ENCODE results near the gene ZBTB20. TPM values are rescaled to one million over a fixed set of nuclear protein-coding genes. Genes with fewer than 3 reads are reported as not detected.

ZBTB20 gene
- total and polyA plus RNA-seq, 5 donors from 2014 or later = 10.1 to 58.2 (median 13.2) TPM

DNA sequence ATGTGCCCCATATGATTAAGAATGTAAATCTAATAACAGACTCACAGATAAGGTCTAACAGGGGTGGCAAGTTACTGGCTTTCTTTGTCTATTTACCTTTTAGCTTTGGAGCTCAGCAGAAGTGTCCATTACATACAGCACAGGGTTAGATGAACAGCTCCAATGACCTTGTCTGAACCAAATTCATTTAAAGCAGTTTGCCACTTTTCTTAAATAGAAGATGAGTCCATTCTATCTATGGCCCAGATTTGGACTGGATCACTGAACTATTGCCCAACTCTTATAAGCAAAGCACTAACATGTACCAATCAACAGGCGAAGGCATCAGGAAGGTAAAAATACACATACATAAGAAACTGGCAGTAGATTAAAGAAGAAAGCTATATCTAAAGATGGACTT lies 638.9 kb downstream of the ZBTB20 start:
- Histone ChIP-seq H3K36me3 (ENCODE audit: control insufficient read depth, insufficient read depth, low read length) (no peaks in the 10 kb centered on the region), H3K4me1 (ENCODE audit: control insufficient read depth, insufficient read depth, low read length, poor library complexity, severe bottlenecking) (no peaks in the 10 kb centered on the region), H3K27me3 (ENCODE audit: control insufficient read depth, insufficient read depth, low read length) (no peaks in the 10 kb centered on the region), H3K9me3 (ENCODE audit: control insufficient read depth in 2 of 2, low read length in 2 of 2) (no peaks in the 10 kb centered on the region), H3K4me3 (ENCODE audit: low read depth, low read length) (no peak overlapping the region), H3K27ac (ENCODE audit: insufficient read depth, low read length, poor library complexity, severe bottlenecking) (no peak overlapping the region)
- H3K4me1 Mint-ChIP-seq = peaks cover 0 to 9% (median 3%) of the 10 kb centered on the region in 4 donors
- no peak for DNase-seq
- H3K27ac Mint-ChIP-seq = no peak overlapping the region
- H3K4me3 Mint-ChIP-seq = no peak overlapping the region
- H3K27me3 Mint-ChIP-seq = peaks cover 9% of the 10 kb centered on the region
- ATAC-seq (ENCODE audit: low read depth in 2 of 2) = no peak
- H3K36me3 Mint-ChIP-seq = no peaks in the 10 kb centered on the region
- no peaks in the 10 kb centered on the region for H3K9me3 Mint-ChIP-seq

- Mint-ChIP-seq H3K4me3 (no peak overlapping the region), H3K4me1 (peaks cover 0 to 14% (median 12%) of the 10 kb centered on the region in 4 donors), H3K9me3 (no peaks in the 10 kb centered on the region), H3K27me3 (peaks cover 9% of the 10 kb centered on the region), H3K36me3 (no peaks in the 10 kb centered on the region), H3K27ac (no peak overlapping the region)
- H3K4me3 ChIP-seq (ENCODE audit: low read depth, low read length) = no peak overlapping the region
- H3K4me1 ChIP-seq (ENCODE audit: control insufficient read depth, insufficient read depth, low read length, poor library complexity, severe bottlenecking) = no peaks in the 10 kb centered on the region
- H3K36me3 ChIP-seq (ENCODE audit: control insufficient read depth, insufficient read depth, low read length) = no peaks in the 10 kb centered on the region
- ATAC-seq (ENCODE audit: low read depth in 2 of 2) (no peak), DNase-seq (no peak)
- H3K27ac ChIP-seq (ENCODE audit: insufficient read depth, low read length, poor library complexity, severe bottlenecking) = no peak overlapping the region
- no peaks in the 10 kb centered on the region for H3K9me3 ChIP-seq (ENCODE audit: control insufficient read depth in 2 of 2, low read length in 2 of 2)
- no peaks in the 10 kb centered on the region for H3K27me3 ChIP-seq (ENCODE audit: control insufficient read depth, insufficient read depth, low read length)
Measured at GRCh38 chr3:114506591-114507300, 640.3 kb downstream of the ZBTB20 start.

- Mint-ChIP-seq H3K36me3 (no peaks in the 10 kb centered on the region), H3K27me3 (peaks cover 13% of the 10 kb centered on the region), H3K27ac (no peak overlapping the region), H3K4me1 (peaks cover 4 to 19% (median 14%) of the 10 kb centered on the region in 4 donors), H3K9me3 (peaks cover 0 to under 1% (median 0%) of the 10 kb centered on the region in 7 donors), H3K4me3 (no peak overlapping the region)
- Histone ChIP-seq H3K27ac (ENCODE audit: insufficient read depth, low read length, poor library complexity, severe bottlenecking) (no peak overlapping the region), H3K36me3 (ENCODE audit: control insufficient read depth, insufficient read depth, low read length) (no peaks in the 10 kb centered on the region), H3K9me3 (ENCODE audit: control insufficient read depth in 2 of 2, low read length in 2 of 2) (no peaks in the 10 kb centered on the region), H3K27me3 (ENCODE audit: control insufficient read depth, insufficient read depth, low read length) (no peaks in the 10 kb centered on the region), H3K4me1 (ENCODE audit: control insufficient read depth, insufficient read depth, low read length, poor library complexity, severe bottlenecking) (peaks cover 6% of the 10 kb centered on the region), H3K4me3 (ENCODE audit: low read depth, low read length) (no peak overlapping the region)
- ATAC-seq (ENCODE audit: low read depth in 2 of 2) (no peak), DNase-seq (no peak)
Measured at GRCh38 chr3:114504941-114505628, 642.0 kb downstream of the ZBTB20 start.

- no peak overlapping the region for H3K4me3 ChIP-seq (ENCODE audit: low read depth, low read length)
- Mint-ChIP-seq H3K27me3 (peaks cover 13% of the 10 kb centered on the region), H3K27ac (no peak overlapping the region), H3K4me3 (no peak overlapping the region), H3K4me1 (peaks cover 11 to 28% (median 20%) of the 10 kb centered on the region in 4 donors), H3K9me3 (peaks cover 0 to 2% (median 0%) of the 10 kb centered on the region in 7 donors), H3K36me3 (peaks cover 3% of the 10 kb centered on the region)
- ATAC-seq (ENCODE audit: low read depth in 2 of 2) (no peak), DNase-seq (no peak)
- H3K27me3 ChIP-seq (ENCODE audit: control insufficient read depth, insufficient read depth, low read length) = no peaks in the 10 kb centered on the region
- no peaks in the 10 kb centered on the region for H3K36me3 ChIP-seq (ENCODE audit: control insufficient read depth, insufficient read depth, low read length)
- H3K4me1 ChIP-seq (ENCODE audit: control insufficient read depth, insufficient read depth, low read length, poor library complexity, severe bottlenecking) = peaks cover 10% of the 10 kb centered on the region
- no peaks in the 10 kb centered on the region for H3K9me3 ChIP-seq (ENCODE audit: control insufficient read depth in 2 of 2, low read length in 2 of 2)
- H3K27ac ChIP-seq (ENCODE audit: insufficient read depth, low read length, poor library complexity, severe bottlenecking) = no peak overlapping the region
Measured at GRCh38 chr3:114502204-114502603, 644.9 kb downstream of the ZBTB20 start.

DNA sequence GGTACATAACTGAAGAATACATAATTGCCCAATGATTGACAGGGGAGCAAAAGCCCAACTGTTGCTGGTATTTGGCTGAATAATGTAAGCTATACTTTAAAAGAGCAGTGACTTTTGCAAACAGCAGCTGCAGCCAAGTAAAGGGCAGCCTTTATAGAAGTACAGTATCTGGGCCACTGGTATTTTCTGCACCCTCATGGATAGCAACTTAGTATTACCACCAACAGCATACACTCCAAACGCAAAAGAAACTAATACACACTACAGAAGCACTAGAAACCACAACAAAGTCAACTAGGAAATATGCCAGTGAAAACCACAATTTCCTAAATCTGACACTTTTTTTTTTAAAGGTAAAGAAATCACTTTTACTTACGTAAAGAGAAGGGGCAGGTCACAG lies 647.1 kb downstream of the ZBTB20 start:
- Histone ChIP-seq H3K4me3 (ENCODE audit: low read depth, low read length) (peak overlapping the region; percentile 49), H3K27me3 (ENCODE audit: control insufficient read depth, insufficient read depth, low read length) (no peaks in the 10 kb centered on the region), H3K9me3 (ENCODE audit: control insufficient read depth in 2 of 2, low read length in 2 of 2) (no peaks in the 10 kb centered on the region), H3K4me1 (ENCODE audit: control insufficient read depth, insufficient read depth, low read length, poor library complexity, severe bottlenecking) (peaks cover 10% of the 10 kb centered on the region), H3K36me3 (ENCODE audit: control insufficient read depth, insufficient read depth, low read length) (no peaks in the 10 kb centered on the region), H3K27ac (ENCODE audit: insufficient read depth, low read length, poor library complexity, severe bottlenecking) (no peak overlapping the region)
- H3K4me1 Mint-ChIP-seq = peaks cover 11 to 28% (median 19%) of the 10 kb centered on the region in 4 donors
- ATAC-seq (ENCODE audit: low read depth in 2 of 2) (no peak), DNase-seq (peak in 2 of 3 donors; percentile 20 to 37)
- H3K4me3 Mint-ChIP-seq = peak overlapping the region in 2 of 4 donors; percentile 1 to 23
- H3K36me3 Mint-ChIP-seq = peaks cover 3% of the 10 kb centered on the region
- H3K27ac Mint-ChIP-seq = no peak overlapping the region
- peaks cover 4% of the 10 kb centered on the region for H3K27me3 Mint-ChIP-seq
- peaks cover 0 to 2% (median 0%) of the 10 kb centered on the region in 7 donors for H3K9me3 Mint-ChIP-seq

DNA sequence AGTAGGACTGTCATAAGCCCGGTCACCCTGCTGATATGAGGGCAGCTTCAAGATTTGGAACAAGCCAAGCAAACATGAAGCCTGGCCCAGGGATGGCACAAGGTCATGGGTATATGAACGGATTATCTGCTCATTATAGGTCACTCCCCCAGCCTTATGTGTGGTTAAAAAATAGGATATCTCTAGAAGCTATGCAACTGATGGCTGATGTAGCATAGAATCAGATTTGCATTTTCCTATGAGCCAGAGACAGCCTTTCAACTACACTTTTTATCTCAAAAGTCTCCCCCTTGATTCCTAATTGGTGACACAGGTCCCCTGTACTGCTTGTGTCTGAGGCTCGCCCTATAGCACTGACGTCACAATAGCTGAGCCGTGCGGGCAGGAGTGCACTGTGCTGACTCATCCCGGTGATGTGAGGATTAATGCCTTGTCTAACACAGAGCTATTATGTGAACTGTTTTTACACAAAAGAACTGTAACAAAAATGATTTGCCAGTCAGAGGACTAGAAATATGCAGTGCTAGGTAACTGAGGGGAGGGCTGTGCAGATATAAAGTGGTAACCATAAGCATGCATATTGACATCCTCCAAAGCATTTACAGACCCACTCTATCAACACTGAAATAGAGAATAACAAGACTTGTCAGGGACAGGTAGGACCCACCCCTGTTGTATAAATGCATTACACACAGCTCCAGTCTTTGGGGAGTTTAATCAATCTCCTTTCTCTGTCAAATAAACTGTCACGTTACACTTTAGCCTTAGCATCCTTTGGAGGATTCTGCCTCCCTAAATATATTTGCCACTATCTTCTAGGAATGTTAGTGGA lies 648.3 kb downstream of the ZBTB20 start:
- H3K4me3 Mint-ChIP-seq = no peak overlapping the region

GRCh38 chr3:114496874-114497273 lies 650.2 kb downstream of the ZBTB20 start:
- Mint-ChIP-seq H3K4me1 (peaks cover 9 to 21% (median 13%) of the 10 kb centered on the region in 4 donors), H3K27ac (no peak overlapping the region), H3K9me3 (peaks cover 0 to 2% (median 0%) of the 10 kb centered on the region in 7 donors), H3K27me3 (peaks cover 4% of the 10 kb centered on the region), H3K36me3 (peaks cover 3% of the 10 kb centered on the region), H3K4me3 (no peak overlapping the region)
- no peak for ATAC-seq (ENCODE audit: low read depth in 2 of 2)
- DNase-seq = no peak
- Histone ChIP-seq H3K36me3 (ENCODE audit: control insufficient read depth, insufficient read depth, low read length) (no peaks in the 10 kb centered on the region), H3K4me3 (ENCODE audit: low read depth, low read length) (no peak overlapping the region), H3K27me3 (ENCODE audit: control insufficient read depth, insufficient read depth, low read length) (no peaks in the 10 kb centered on the region), H3K4me1 (ENCODE audit: control insufficient read depth, insufficient read depth, low read length, poor library complexity, severe bottlenecking) (peaks cover 10% of the 10 kb centered on the region), H3K9me3 (ENCODE audit: control insufficient read depth in 2 of 2, low read length in 2 of 2) (no peaks in the 10 kb centered on the region), H3K27ac (ENCODE audit: insufficient read depth, low read length, poor library complexity, severe bottlenecking) (no peak overlapping the region)

More for the DNA sequence above, 648.3 kb downstream of the ZBTB20 start:
- H3K27ac ChIP-seq (ENCODE audit: insufficient read depth, low read length, poor library complexity, severe bottlenecking) = no peak overlapping the region
- ATAC-seq (ENCODE audit: low read depth in 2 of 2) (no peak), DNase-seq (no peak)
- no peaks in the 10 kb centered on the region for H3K27me3 ChIP-seq (ENCODE audit: control insufficient read depth, insufficient read depth, low read length)
- H3K4me1 ChIP-seq (ENCODE audit: control insufficient read depth, insufficient read depth, low read length, poor library complexity, severe bottlenecking) = peaks cover 10% of the 10 kb centered on the region
- H3K4me3 ChIP-seq (ENCODE audit: low read depth, low read length) = no peak overlapping the region
- Mint-ChIP-seq H3K9me3 (peaks cover 0 to 2% (median 0%) of the 10 kb centered on the region in 7 donors), H3K36me3 (peaks cover 3% of the 10 kb centered on the region), H3K27me3 (peaks cover 4% of the 10 kb centered on the region), H3K4me1 (peaks cover 11 to 28% (median 20%) of the 10 kb centered on the region in 4 donors), H3K27ac (no peak overlapping the region)
- no peaks in the 10 kb centered on the region for H3K9me3 ChIP-seq (ENCODE audit: control insufficient read depth in 2 of 2, low read length in 2 of 2)
- no peaks in the 10 kb centered on the region for H3K36me3 ChIP-seq (ENCODE audit: control insufficient read depth, insufficient read depth, low read length)

Measured in CD4-positive, CD25-positive, alpha-beta regulatory T cell (primary cell).